NCI-H2171 (cell line): ENCODE data around the gene NANOGP8.
"Not testable (repeated sequence)": the region's sequence is repeated elsewhere in the genome, so short reads cannot be mapped to it uniquely, and the experiment has no call there.

Source experiments
- DNase-seq: peaks from one replicate; lab custom pipeline; 2025; lab: John Stamatoyannopoulos, UW

NANOGP8 gene

GRCh38 chr15:35095941-35096340 lies 10.8 kb upstream of the NANOGP8 start:
- DNase-seq, result no peak

GRCh38 chr15:35092846-35093245 lies 7.8 kb upstream of the NANOGP8 start:
- DNase-seq, result no peak

- no peak for DNase-seq
These were observed 7.2 kb upstream of the NANOGP8 start for GRCh38 chr15:35092311-35092710.

- no peak for DNase-seq
These were observed 5.2 kb upstream of the NANOGP8 start for GRCh38 chr15:35090104-35090807.

GRCh38 chr15:35089551-35089950 lies 4.5 kb upstream of the NANOGP8 start:
- DNase-seq, result no peak

- DNase-seq, result no peak
These were observed 3.2 kb upstream of the NANOGP8 start for GRCh38 chr15:35088329-35088728.

GRCh38 chr15:35087759-35088158 lies 2.7 kb upstream of the NANOGP8 start:
- no peak for DNase-seq

- DNase-seq, result not testable (repeated sequence)
These were observed 2.4 kb downstream of the NANOGP8 start for GRCh38 chr15:35082371-35083348.

GRCh38 chr15:35081626-35082365 lies 3.3 kb downstream of the NANOGP8 start:
- DNase-seq, result not testable (repeated sequence)

GRCh38 chr15:35080226-35080625 lies 4.9 kb downstream of the NANOGP8 start:
- DNase-seq, result no peak

GRCh38 chr15:35078221-35078915 lies 6.7 kb downstream of the NANOGP8 start:
- peak; percentile 26 for DNase-seq

- no peak for DNase-seq
These were observed 14.0 kb downstream of the NANOGP8 start for GRCh38 chr15:35071106-35071505.

GRCh38 chr15:35068846-35069475 lies 16.1 kb downstream of the NANOGP8 start:
- no peak for DNase-seq

GRCh38 chr15:35067496-35068347 lies 17.4 kb downstream of the NANOGP8 start:
- DNase-seq, result no peak

- no peak for DNase-seq
These were observed 19.0 kb downstream of the NANOGP8 start for GRCh38 chr15:35066094-35066493.

GRCh38 chr15:35064576-35065190 lies 20.4 kb downstream of the NANOGP8 start:
- DNase-seq, result no peak

GRCh38 chr15:35062738-35063099 lies 22.4 kb downstream of the NANOGP8 start:
- DNase-seq, result no peak

- no peak for DNase-seq
These were observed 23.0 kb downstream of the NANOGP8 start for GRCh38 chr15:35061825-35062737.
